ENCODE data around the gene CBLN2.

The CBLN2 gene

DNA sequence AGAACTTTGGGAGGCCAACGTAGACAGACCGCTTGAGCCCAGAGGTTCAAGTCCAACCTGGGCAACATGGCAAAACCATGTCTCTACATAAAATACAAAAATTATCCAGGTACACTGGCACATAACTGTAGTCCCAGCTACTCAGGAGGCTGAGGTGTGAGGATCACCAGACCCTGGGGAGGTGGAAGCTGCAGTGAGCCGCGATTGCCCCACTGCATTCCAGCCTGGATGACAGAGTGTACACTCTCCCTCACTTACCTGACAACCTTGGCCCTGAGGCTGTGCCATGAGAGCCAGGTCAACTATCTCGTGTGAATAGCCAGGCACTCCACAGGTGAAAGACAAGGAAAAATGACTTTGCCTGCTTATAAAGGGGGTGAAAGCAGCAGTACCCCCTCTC lies 39.3 kb downstream of the CBLN2 start:
- TF ChIP-seq, protein P1, sequence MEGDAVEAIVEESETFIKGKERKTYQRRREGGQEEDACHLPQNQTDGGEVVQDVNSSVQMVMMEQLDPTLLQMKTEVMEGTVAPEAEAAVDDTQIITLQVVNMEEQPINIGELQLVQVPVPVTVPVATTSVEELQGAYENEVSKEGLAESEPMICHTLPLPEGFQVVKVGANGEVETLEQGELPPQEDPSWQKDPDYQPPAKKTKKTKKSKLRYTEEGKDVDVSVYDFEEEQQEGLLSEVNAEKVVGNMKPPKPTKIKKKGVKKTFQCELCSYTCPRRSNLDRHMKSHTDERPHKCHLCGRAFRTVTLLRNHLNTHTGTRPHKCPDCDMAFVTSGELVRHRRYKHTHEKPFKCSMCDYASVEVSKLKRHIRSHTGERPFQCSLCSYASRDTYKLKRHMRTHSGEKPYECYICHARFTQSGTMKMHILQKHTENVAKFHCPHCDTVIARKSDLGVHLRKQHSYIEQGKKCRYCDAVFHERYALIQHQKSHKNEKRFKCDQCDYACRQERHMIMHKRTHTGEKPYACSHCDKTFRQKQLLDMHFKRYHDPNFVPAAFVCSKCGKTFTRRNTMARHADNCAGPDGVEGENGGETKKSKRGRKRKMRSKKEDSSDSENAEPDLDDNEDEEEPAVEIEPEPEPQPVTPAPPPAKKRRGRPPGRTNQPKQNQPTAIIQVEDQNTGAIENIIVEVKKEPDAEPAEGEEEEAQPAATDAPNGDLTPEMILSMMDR (IDR thresholded peaks at IDR 0.05; ENCODE audit: low read depth, low read length), result no peak
- H3K4me3 ChIP-seq (ENCODE audit: low read depth, low read length), result no peak overlapping the region

DNA sequence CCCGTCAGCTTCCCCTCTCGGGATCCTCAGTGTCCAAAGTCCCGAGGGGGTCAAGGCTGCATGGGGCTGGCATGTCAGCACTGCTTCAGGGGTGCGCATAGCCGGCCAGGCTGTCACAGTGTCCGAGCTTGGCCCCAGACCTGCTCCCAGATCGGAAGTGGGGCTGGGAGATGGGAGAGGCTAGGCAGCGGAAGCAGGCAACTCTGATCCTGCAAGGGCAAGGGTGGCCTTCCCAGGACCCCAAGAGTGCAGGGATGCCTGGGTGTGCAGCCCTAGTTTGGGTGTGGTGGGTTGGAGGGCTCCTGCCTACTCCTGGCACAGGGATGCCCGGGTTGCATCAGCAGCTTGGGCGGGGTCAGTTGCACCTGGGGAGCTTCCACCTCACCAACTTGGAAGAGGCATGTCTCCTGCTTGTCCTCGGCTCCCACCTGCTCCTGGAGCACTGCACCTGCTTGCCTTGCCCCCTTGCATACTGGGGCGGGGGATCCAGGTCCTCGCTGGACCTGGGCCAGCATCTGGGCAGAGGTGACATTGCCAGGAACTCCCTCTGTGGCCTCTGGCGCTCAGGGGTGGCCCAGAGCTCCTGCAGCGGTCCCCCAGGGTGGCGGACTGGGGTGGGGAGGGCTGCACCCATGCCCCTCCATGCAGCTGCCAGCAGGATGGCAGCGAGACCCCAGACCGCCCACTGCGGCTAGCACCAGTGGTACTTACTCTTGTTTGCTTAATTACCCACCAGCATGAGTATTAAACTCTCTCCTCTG lies 41.3 kb downstream of the CBLN2 start:
- TF ChIP-seq, protein P1 (IDR thresholded peaks at IDR 0.05; ENCODE audit: low read depth, low read length), result no peak
- no peak overlapping the region for H3K4me3 ChIP-seq (ENCODE audit: low read depth, low read length)

DNA sequence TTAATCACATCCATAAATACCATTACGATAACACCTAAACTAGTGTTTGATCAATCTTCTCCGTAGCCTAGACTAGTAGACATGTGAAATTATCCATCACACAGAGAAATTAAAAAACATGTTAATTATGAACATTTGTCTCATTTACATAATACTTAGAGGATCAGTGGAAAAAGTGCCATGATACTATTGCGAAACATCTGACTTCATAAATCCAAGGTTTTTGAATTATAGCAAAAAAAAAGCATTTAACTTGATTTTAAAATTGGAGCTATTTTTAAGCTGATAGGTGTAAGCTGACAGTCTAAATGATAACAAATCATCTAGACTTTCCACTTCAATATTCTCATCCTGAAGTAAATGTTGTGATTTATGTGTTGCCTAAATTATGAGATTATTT lies 51.6 kb downstream of the CBLN2 start:
- TF ChIP-seq, protein P1 (IDR thresholded peaks at IDR 0.05; ENCODE audit: low read depth, low read length), result no peak
- H3K4me3 ChIP-seq (ENCODE audit: low read depth, low read length), result no peak overlapping the region

Measured in WI38 (cell line).